ENCODE results near the gene CHST15.

CHST15 gene

GRCh38 chr10:124030061-124030460 lies 63.3 kb downstream of the CHST15 start:
- DNase-seq (ENCODE audit: low read depth in 3 of 3) = no peak

- no peak for DNase-seq (ENCODE audit: low read depth in 3 of 3)
Observed at GRCh38 chr10:124029559-124029958, 63.8 kb downstream of the CHST15 start.

GRCh38 chr10:124028700-124029480 lies 64.5 kb downstream of the CHST15 start:
- DNase-seq (ENCODE audit: low read depth in 3 of 3) = no peak

GRCh38 chr10:124027651-124028050 lies 65.7 kb downstream of the CHST15 start:
- DNase-seq (ENCODE audit: low read depth in 3 of 3) = no peak

GRCh38 chr10:124027031-124027611 lies 66.3 kb downstream of the CHST15 start:
- DNase-seq (ENCODE audit: low read depth in 3 of 3) = no peak

GRCh38 chr10:124026589-124026939 lies 66.8 kb downstream of the CHST15 start:
- no peak for DNase-seq (ENCODE audit: low read depth in 3 of 3)

GRCh38 chr10:124025660-124026588 lies 67.5 kb downstream of the CHST15 start:
- DNase-seq (ENCODE audit: low read depth in 3 of 3) = no peak

- no peak for DNase-seq (ENCODE audit: low read depth in 3 of 3)
Observed at GRCh38 chr10:124025152-124025551, 68.2 kb downstream of the CHST15 start.

- DNase-seq (ENCODE audit: low read depth in 3 of 3) = no peak
Observed at GRCh38 chr10:124022066-124022465, 71.3 kb downstream of the CHST15 start.

- no peak for DNase-seq (ENCODE audit: low read depth in 3 of 3)
Observed at GRCh38 chr10:124020981-124021815, 72.2 kb downstream of the CHST15 start.

GRCh38 chr10:124019886-124020797 lies 73.3 kb downstream of the CHST15 start:
- no peak for DNase-seq (ENCODE audit: low read depth in 3 of 3)

GRCh38 chr10:124018886-124019525 lies 74.4 kb downstream of the CHST15 start:
- no peak for DNase-seq (ENCODE audit: low read depth in 3 of 3)

- no peak for DNase-seq (ENCODE audit: low read depth in 3 of 3)
Observed at GRCh38 chr10:124017729-124018128, 75.7 kb downstream of the CHST15 start.

- no peak for DNase-seq (ENCODE audit: low read depth in 3 of 3)
Observed at GRCh38 chr10:124016804-124017375, 76.5 kb downstream of the CHST15 start.

GRCh38 chr10:124015991-124016390 lies 77.4 kb downstream of the CHST15 start:
- DNase-seq (ENCODE audit: low read depth in 3 of 3) = no peak

GRCh38 chr10:124014416-124015154 lies 78.8 kb downstream of the CHST15 start:
- DNase-seq (ENCODE audit: low read depth in 3 of 3) = no peak

GRCh38 chr10:124013916-124014315 lies 79.5 kb downstream of the CHST15 start:
- DNase-seq (ENCODE audit: low read depth in 3 of 3) = no peak

GRCh38 chr10:124012991-124013390 lies 80.4 kb downstream of the CHST15 start:
- DNase-seq (ENCODE audit: low read depth in 3 of 3) = no peak

GRCh38 chr10:124012583-124012982 lies 80.8 kb downstream of the CHST15 start:
- no peak for DNase-seq (ENCODE audit: low read depth in 3 of 3)

All from stimulated activated CD4-positive, alpha-beta T cell treated with anti-CD3 and anti-CD28 coated beads, TNF-alpha, amount 100 ng/mL, for 48 hours (primary cell).